ENCODE results near the gene PDLIM5.

Gene PDLIM5

GRCh38 chr4:94546949-94547348 is 95.2 kb downstream of the PDLIM5 start:
- TF ChIP-seq USF1 (IDR thresholded peaks at IDR 0.05) (no peak), EGR1 (IDR thresholded peaks at IDR 0.05) (no peak), RAD21 (IDR thresholded peaks at IDR 0.05; ENCODE audit: low read depth) (no peak), EP300 (IDR thresholded peaks at IDR 0.05; ENCODE audit: borderline replicate concordance) (no peak), FOXM1 (IDR thresholded peaks at IDR 0.05; ENCODE audit: borderline replicate concordance, low read depth) (no peak), ZBTB7A (IDR thresholded peaks at IDR 0.05; ENCODE audit: low read depth) (no peak), MAX (IDR thresholded peaks at IDR 0.05) (no peak), TEAD4 (IDR thresholded peaks at IDR 0.05) (no peak), NFIC (IDR thresholded peaks at IDR 0.05) (no peak), TCF12 (IDR thresholded peaks at IDR 0.05; ENCODE audit: low read depth) (no peak), YY1 (IDR thresholded peaks at IDR 0.05; ENCODE audit: low read depth) (no peak), TAF1 (IDR thresholded peaks at IDR 0.05; ENCODE audit: low read depth) (no peak), REST (IDR thresholded peaks at IDR 0.05; ENCODE audit: low read depth) (no peak), CREB1 (IDR thresholded peaks at IDR 0.05; ENCODE audit: low read depth) (no peak), CEBPB (IDR thresholded peaks at IDR 0.05) (no peak)

- TF ChIP-seq EP300 (IDR thresholded peaks at IDR 0.05; ENCODE audit: borderline replicate concordance) = no peak
- TF ChIP-seq TCF12 (IDR thresholded peaks at IDR 0.05; ENCODE audit: low read depth) = no peak
- no peak for TF ChIP-seq YY1 (IDR thresholded peaks at IDR 0.05; ENCODE audit: low read depth)
- no peak for TF ChIP-seq CEBPB (IDR thresholded peaks at IDR 0.05)
- TF ChIP-seq ZBTB7A (IDR thresholded peaks at IDR 0.05; ENCODE audit: low read depth) = no peak
- no peak for TF ChIP-seq NFIC (IDR thresholded peaks at IDR 0.05)
- no peak for TF ChIP-seq REST (IDR thresholded peaks at IDR 0.05; ENCODE audit: low read depth)
- TF ChIP-seq RAD21 (IDR thresholded peaks at IDR 0.05; ENCODE audit: low read depth) = no peak
- TF ChIP-seq CREB1 (IDR thresholded peaks at IDR 0.05; ENCODE audit: low read depth) = no peak
- no peak for TF ChIP-seq USF1 (IDR thresholded peaks at IDR 0.05)
- no peak for TF ChIP-seq EGR1 (IDR thresholded peaks at IDR 0.05)
- TF ChIP-seq TEAD4 (IDR thresholded peaks at IDR 0.05) = no peak
- TF ChIP-seq MAX (IDR thresholded peaks at IDR 0.05) = no peak
Observed at GRCh38 chr4:94548571-94548970, 96.8 kb downstream of the PDLIM5 start.

GRCh38 chr4:94550352-94550751 is 98.6 kb downstream of the PDLIM5 start:
- no peak for TF ChIP-seq CREB1 (IDR thresholded peaks at IDR 0.05; ENCODE audit: low read depth)
- no peak for TF ChIP-seq CEBPB (IDR thresholded peaks at IDR 0.05)
- TF ChIP-seq ZBTB7A (IDR thresholded peaks at IDR 0.05; ENCODE audit: low read depth) = no peak
- no peak for TF ChIP-seq REST (IDR thresholded peaks at IDR 0.05; ENCODE audit: low read depth)
- no peak for TF ChIP-seq TAF1 (IDR thresholded peaks at IDR 0.05; ENCODE audit: low read depth)
- TF ChIP-seq MAX (IDR thresholded peaks at IDR 0.05) = no peak
- no peak for TF ChIP-seq RAD21 (IDR thresholded peaks at IDR 0.05; ENCODE audit: low read depth)
- no peak for TF ChIP-seq NFIC (IDR thresholded peaks at IDR 0.05)
- no peak for TF ChIP-seq FOXM1 (IDR thresholded peaks at IDR 0.05; ENCODE audit: borderline replicate concordance, low read depth)
- TF ChIP-seq USF1 (IDR thresholded peaks at IDR 0.05) = no peak
- no peak for TF ChIP-seq TCF12 (IDR thresholded peaks at IDR 0.05; ENCODE audit: low read depth)
- TF ChIP-seq YY1 (IDR thresholded peaks at IDR 0.05; ENCODE audit: low read depth) = no peak
- TF ChIP-seq EGR1 (IDR thresholded peaks at IDR 0.05) = no peak
- TF ChIP-seq EP300 (IDR thresholded peaks at IDR 0.05; ENCODE audit: borderline replicate concordance) = no peak
- TF ChIP-seq TEAD4 (IDR thresholded peaks at IDR 0.05) = no peak

GRCh38 chr4:94550851-94551250 is 99.1 kb downstream of the PDLIM5 start:
- no peak for TF ChIP-seq NFIC (IDR thresholded peaks at IDR 0.05)
- no peak for TF ChIP-seq USF1 (IDR thresholded peaks at IDR 0.05)
- TF ChIP-seq YY1 (IDR thresholded peaks at IDR 0.05; ENCODE audit: low read depth) = no peak
- TF ChIP-seq TEAD4 (IDR thresholded peaks at IDR 0.05) = no peak
- TF ChIP-seq TAF1 (IDR thresholded peaks at IDR 0.05; ENCODE audit: low read depth) = no peak
- no peak for TF ChIP-seq ZBTB7A (IDR thresholded peaks at IDR 0.05; ENCODE audit: low read depth)
- TF ChIP-seq EGR1 (IDR thresholded peaks at IDR 0.05) = no peak
- TF ChIP-seq MAX (IDR thresholded peaks at IDR 0.05) = no peak
- no peak for TF ChIP-seq REST (IDR thresholded peaks at IDR 0.05; ENCODE audit: low read depth)
- no peak for TF ChIP-seq RAD21 (IDR thresholded peaks at IDR 0.05; ENCODE audit: low read depth)
- no peak for TF ChIP-seq TCF12 (IDR thresholded peaks at IDR 0.05; ENCODE audit: low read depth)
- TF ChIP-seq EP300 (IDR thresholded peaks at IDR 0.05; ENCODE audit: borderline replicate concordance) = no peak
